Loucy (cell line): Measurements from ENCODE around the gene ANGPT4.

Source experiments
- CTCF ChIP-seq: fragments of 200-600 bp; sonication (generic); conservative IDR thresholded peaks from 2 replicates; pipeline ENCODE4 v1.5.1; 2014; ENCODE audit warnings: mild to moderate bottlenecking, antibody characterized with exemption, low read length
- EZH2phosphoT487 ChIP-seq: fragments of 200-600 bp; IDR thresholded peaks from 2 replicates; pipeline ENCODE4 v1.6.1; 2018; ENCODE audit warnings: antibody characterized with exemption, mild to moderate bottlenecking, moderate library complexity, borderline replicate concordance

GRCh38 chr20:920311-920710 lies 4.2 kb upstream of the ANGPT4 start:
- TF ChIP-seq CTCF = no peak
- no peak for TF ChIP-seq EZH2phosphoT487
